Epithelial cell of prostate (primary cell): ENCODE data around the gene LETM1.

Source experiments
- DNase-seq: peaks from one replicate; pipeline ENCODE4 v3.0.0-alpha.2; 2011; ENCODE audit warnings: low read depth, low spot score
- H3K27ac ChIP-seq: fragments of 450-650 bp; 2 replicates; pipeline ENCODE4 v1.5.1; 2017; ENCODE audit warnings: mild to moderate bottlenecking

The LETM1 gene

GRCh38 chr4:1831331-1831730, 24.6 kb downstream of the LETM1 start:
- H3K27ac ChIP-seq, result no peak overlapping the region
- DNase-seq, result no peak

- no peak overlapping the region for H3K27ac ChIP-seq
- no peak for DNase-seq
Observed at GRCh38 chr4:1830642-1831228, 25.2 kb downstream of the LETM1 start.

- DNase-seq, result no peak
- no peak overlapping the region for H3K27ac ChIP-seq
Observed at GRCh38 chr4:1830234-1830633, 25.7 kb downstream of the LETM1 start.

GRCh38 chr4:1826531-1827350, 29.2 kb downstream of the LETM1 start:
- no peak for DNase-seq
- H3K27ac ChIP-seq, result no peak overlapping the region

- no peak overlapping the region for H3K27ac ChIP-seq
- no peak for DNase-seq
Observed at GRCh38 chr4:1825326-1825725, 30.6 kb downstream of the LETM1 start.

GRCh38 chr4:1824746-1825145, 31.2 kb downstream of the LETM1 start:
- H3K27ac ChIP-seq, result no peak overlapping the region
- DNase-seq, result no peak

GRCh38 chr4:1823545-1823932, 32.4 kb downstream of the LETM1 start:
- H3K27ac ChIP-seq, result no peak overlapping the region
- no peak for DNase-seq

- DNase-seq, result no peak
- no peak overlapping the region for H3K27ac ChIP-seq
Observed at GRCh38 chr4:1822568-1823544, 33.1 kb downstream of the LETM1 start.

GRCh38 chr4:1821679-1822567, 34.0 kb downstream of the LETM1 start:
- H3K27ac ChIP-seq, result no peak overlapping the region
- DNase-seq, result no peak

GRCh38 chr4:1819816-1820215, 36.1 kb downstream of the LETM1 start:
- no peak for DNase-seq
- no peak overlapping the region for H3K27ac ChIP-seq

GRCh38 chr4:1819284-1819683, 36.7 kb downstream of the LETM1 start:
- no peak overlapping the region for H3K27ac ChIP-seq
- DNase-seq, result no peak

GRCh38 chr4:1815997-1816860, 39.7 kb downstream of the LETM1 start:
- H3K27ac ChIP-seq, result no peak overlapping the region
- DNase-seq, result no peak

- no peak overlapping the region for H3K27ac ChIP-seq
- DNase-seq, result no peak
Observed at GRCh38 chr4:1815096-1815996, 40.6 kb downstream of the LETM1 start.

- no peak for DNase-seq
- no peak overlapping the region for H3K27ac ChIP-seq
Observed at GRCh38 chr4:1814453-1814852, 41.5 kb downstream of the LETM1 start.

- no peak overlapping the region for H3K27ac ChIP-seq
- DNase-seq, result no peak
Observed at GRCh38 chr4:1813915-1814314, 42.0 kb downstream of the LETM1 start.

- no peak overlapping the region for H3K27ac ChIP-seq
- no peak for DNase-seq
Observed at GRCh38 chr4:1813231-1813630, 42.7 kb downstream of the LETM1 start.

- H3K27ac ChIP-seq, result no peak overlapping the region
- no peak for DNase-seq
Observed at GRCh38 chr4:1812720-1813119, 43.2 kb downstream of the LETM1 start.

GRCh38 chr4:1810765-1811164, 45.2 kb downstream of the LETM1 start:
- no peak for DNase-seq
- no peak overlapping the region for H3K27ac ChIP-seq
